Measurements from ENCODE around the gene LRRTM4. TPM values are rescaled to one million over a fixed set of nuclear protein-coding genes. Genes with fewer than 3 reads are reported as not detected.

The LRRTM4 gene
- total RNA-seq, 2 experiments from 2014 or later = not detected

DNA sequence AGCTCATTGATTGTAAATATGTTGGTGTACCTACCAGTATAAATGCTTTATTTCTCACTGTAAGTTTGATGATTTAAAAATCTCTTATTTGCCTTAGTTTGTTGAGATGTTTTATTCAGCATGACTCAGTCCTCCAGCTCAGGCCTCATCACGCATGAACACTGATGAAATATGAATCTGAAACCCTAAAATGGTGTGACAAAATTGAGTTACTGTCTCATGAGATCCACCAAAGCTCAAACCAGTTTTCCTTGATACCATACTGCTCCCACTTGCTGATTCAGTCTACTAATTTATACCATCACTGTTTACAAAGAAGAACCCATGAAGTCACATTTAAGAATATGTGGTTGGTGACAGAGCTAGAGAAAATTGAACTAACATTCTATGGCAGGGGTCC is 524.9 kb downstream of the LRRTM4 start:
- no peak overlapping the region for H3K4me2 ChIP-seq (ENCODE audit: low read length)
- no peaks in the 10 kb centered on the region for H3K36me3 ChIP-seq (ENCODE audit: insufficient read depth, low read length)
- TF ChIP-seq, protein P1, sequence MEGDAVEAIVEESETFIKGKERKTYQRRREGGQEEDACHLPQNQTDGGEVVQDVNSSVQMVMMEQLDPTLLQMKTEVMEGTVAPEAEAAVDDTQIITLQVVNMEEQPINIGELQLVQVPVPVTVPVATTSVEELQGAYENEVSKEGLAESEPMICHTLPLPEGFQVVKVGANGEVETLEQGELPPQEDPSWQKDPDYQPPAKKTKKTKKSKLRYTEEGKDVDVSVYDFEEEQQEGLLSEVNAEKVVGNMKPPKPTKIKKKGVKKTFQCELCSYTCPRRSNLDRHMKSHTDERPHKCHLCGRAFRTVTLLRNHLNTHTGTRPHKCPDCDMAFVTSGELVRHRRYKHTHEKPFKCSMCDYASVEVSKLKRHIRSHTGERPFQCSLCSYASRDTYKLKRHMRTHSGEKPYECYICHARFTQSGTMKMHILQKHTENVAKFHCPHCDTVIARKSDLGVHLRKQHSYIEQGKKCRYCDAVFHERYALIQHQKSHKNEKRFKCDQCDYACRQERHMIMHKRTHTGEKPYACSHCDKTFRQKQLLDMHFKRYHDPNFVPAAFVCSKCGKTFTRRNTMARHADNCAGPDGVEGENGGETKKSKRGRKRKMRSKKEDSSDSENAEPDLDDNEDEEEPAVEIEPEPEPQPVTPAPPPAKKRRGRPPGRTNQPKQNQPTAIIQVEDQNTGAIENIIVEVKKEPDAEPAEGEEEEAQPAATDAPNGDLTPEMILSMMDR (conservative IDR thresholded peaks at IDR 0.05; ENCODE audit: low read length) = no peak
- TF ChIP-seq EZH2phosphoT487 (IDR thresholded peaks at IDR 0.05; ENCODE audit: borderline replicate concordance, low read depth, low read length) = no peak
- no peak overlapping the region for H3K4me3 ChIP-seq (ENCODE audit: low read depth, low read length, poor library complexity, severe bottlenecking)
- H3K4me1 ChIP-seq (ENCODE audit: insufficient read depth, low read length, poor library complexity, severe bottlenecking) = no peaks in the 10 kb centered on the region
- H2AFZ ChIP-seq (ENCODE audit: low read length) = no peak overlapping the region
- ChIA-PET POLR2A (interaction anchor here (0.8 kb wide), 1 partner anchor 13 kb away, joined by 3 read pairs; no protein-coding TSS in a partner anchor), CTCF (ENCODE audit: unreplicated experiment) (no interaction called here)
- H3K9me2 ChIP-seq (ENCODE audit: insufficient read depth, low read length) = no peaks in the 10 kb centered on the region
- no peaks in the 10 kb centered on the region for H3K9me3 ChIP-seq (ENCODE audit: low read length)
- no peak for DNase-seq (ENCODE audit: low spot score)
- BruUV-seq (replicated peaks) = no TSS peak
- no peak overlapping the region for H3K27ac ChIP-seq (ENCODE audit: low read depth, low read length, poor library complexity, severe bottlenecking)
- intact Hi-C loops (cut with micrococcal nuclease; ENCODE audit: unreplicated experiment) = no loop called here
- H3K79me2 ChIP-seq (ENCODE audit: insufficient read depth, low read depth, low read length) = no peaks in the 10 kb centered on the region
- H4K20me1 ChIP-seq (ENCODE audit: insufficient read depth, low read length) = no peaks in the 10 kb centered on the region

DNA sequence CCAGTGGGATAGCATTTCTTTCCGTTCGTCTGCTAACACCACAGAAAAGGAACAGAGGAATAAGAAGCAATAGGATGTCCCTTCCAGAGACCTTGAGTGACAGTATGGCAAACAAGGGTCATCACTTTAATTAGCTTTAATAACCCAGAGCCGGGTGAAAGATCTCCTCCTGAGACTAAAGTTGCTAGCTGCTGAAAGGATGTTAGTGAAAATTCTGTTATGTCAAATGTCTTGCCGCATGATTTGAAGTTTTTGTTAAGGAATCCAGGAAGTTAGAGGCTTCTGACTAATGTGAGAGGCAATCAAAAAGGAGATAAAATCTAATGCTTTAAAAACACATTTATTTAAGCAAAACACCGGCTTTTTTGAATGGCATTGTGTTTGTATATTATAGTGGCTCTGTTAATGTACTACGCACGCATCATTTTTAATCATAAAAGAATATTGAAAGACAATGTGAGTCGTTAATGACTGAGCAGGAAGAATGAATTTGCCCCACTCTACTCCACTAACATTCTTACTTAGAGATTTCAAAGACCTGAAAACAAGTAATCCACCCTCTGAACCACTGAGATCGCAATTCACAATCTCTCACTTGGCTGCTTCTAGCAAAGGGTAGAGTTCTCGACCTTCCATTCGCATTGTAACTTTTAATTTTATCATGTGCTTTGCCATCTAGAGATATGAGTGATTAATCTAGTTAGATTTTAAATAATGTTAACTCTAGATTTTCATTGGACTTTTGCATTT is 536.6 kb downstream of the LRRTM4 start:
- intact Hi-C loops (cut with micrococcal nuclease; ENCODE audit: unreplicated experiment) = no loop called here
- Histone ChIP-seq H4K20me1 (ENCODE audit: insufficient read depth, low read length) (no peaks in the 10 kb centered on the region), H3K4me1 (ENCODE audit: insufficient read depth, low read length, poor library complexity, severe bottlenecking) (no peaks in the 10 kb centered on the region), H2AFZ (ENCODE audit: low read length) (no peak overlapping the region), H3K9me2 (ENCODE audit: insufficient read depth, low read length) (no peaks in the 10 kb centered on the region), H3K9me3 (ENCODE audit: low read length) (no peaks in the 10 kb centered on the region), H3K4me2 (ENCODE audit: low read length) (no peak overlapping the region), H3K36me3 (ENCODE audit: insufficient read depth, low read length) (no peaks in the 10 kb centered on the region), H3K79me2 (ENCODE audit: insufficient read depth, low read depth, low read length) (no peaks in the 10 kb centered on the region), H3K27ac (ENCODE audit: low read depth, low read length, poor library complexity, severe bottlenecking) (no peak overlapping the region), H3K4me3 (ENCODE audit: low read depth, low read length, poor library complexity, severe bottlenecking) (no peak overlapping the region)
- CTCF ChIA-PET (ENCODE audit: unreplicated experiment) = no interaction called here
- TF ChIP-seq, protein P1 (conservative IDR thresholded peaks at IDR 0.05; ENCODE audit: low read length) = no peak
- TF ChIP-seq EZH2phosphoT487 (IDR thresholded peaks at IDR 0.05; ENCODE audit: borderline replicate concordance, low read depth, low read length) = no peak
- no peak for DNase-seq (ENCODE audit: low spot score)
- POLR2A ChIA-PET = interaction anchor here (1.2 kb wide), 1 partner anchor 12 kb away, joined by 3 read pairs; no protein-coding TSS in a partner anchor
- BruUV-seq (replicated peaks) = no TSS peak

DNA sequence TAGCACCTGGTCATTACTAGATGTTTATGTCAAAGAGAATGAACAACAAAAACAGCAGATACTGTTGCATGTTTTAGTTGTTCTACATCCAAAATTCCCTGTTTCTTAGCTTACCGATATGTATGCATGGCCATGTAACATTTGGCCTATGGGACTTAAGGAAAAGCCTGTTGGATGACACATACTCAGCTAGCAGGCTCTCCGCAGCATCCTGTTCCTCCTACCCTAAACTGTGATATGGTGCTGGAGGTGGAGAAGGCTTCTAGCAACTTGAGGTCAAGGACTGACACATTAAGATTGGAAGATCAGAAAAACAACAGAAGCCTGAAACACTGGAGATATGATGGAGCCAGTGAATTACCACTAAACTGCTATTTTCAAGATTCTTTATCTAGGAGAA is 537.8 kb downstream of the LRRTM4 start:
- TF ChIP-seq, protein P1 (conservative IDR thresholded peaks at IDR 0.05; ENCODE audit: low read length) = no peak
- TF ChIP-seq EZH2phosphoT487 (IDR thresholded peaks at IDR 0.05; ENCODE audit: borderline replicate concordance, low read depth, low read length) = no peak
- intact Hi-C loops (cut with micrococcal nuclease; ENCODE audit: unreplicated experiment) = no loop called here
- H3K4me1 ChIP-seq (ENCODE audit: insufficient read depth, low read length, poor library complexity, severe bottlenecking) = no peaks in the 10 kb centered on the region
- no peak overlapping the region for H3K4me3 ChIP-seq (ENCODE audit: low read depth, low read length, poor library complexity, severe bottlenecking)
- no peak overlapping the region for H3K4me2 ChIP-seq (ENCODE audit: low read length)
- no peaks in the 10 kb centered on the region for H3K9me2 ChIP-seq (ENCODE audit: insufficient read depth, low read length)
- no peaks in the 10 kb centered on the region for H3K9me3 ChIP-seq (ENCODE audit: low read length)
- no TSS peak for BruUV-seq (replicated peaks)
- ChIA-PET CTCF (ENCODE audit: unreplicated experiment) (no interaction called here), POLR2A (interaction anchor here (1.2 kb wide), 1 partner anchor 13 kb away, joined by 3 read pairs; no protein-coding TSS in a partner anchor)
- H3K36me3 ChIP-seq (ENCODE audit: insufficient read depth, low read length) = no peaks in the 10 kb centered on the region
- H3K27ac ChIP-seq (ENCODE audit: low read depth, low read length, poor library complexity, severe bottlenecking) = no peak overlapping the region
- no peak for DNase-seq (ENCODE audit: low spot score)
- H4K20me1 ChIP-seq (ENCODE audit: insufficient read depth, low read length) = no peaks in the 10 kb centered on the region
- H3K79me2 ChIP-seq (ENCODE audit: insufficient read depth, low read depth, low read length) = no peaks in the 10 kb centered on the region
- no peak overlapping the region for H2AFZ ChIP-seq (ENCODE audit: low read length)
